ENCODE measurements around the gene CPED1.

Gene CPED1

DNA sequence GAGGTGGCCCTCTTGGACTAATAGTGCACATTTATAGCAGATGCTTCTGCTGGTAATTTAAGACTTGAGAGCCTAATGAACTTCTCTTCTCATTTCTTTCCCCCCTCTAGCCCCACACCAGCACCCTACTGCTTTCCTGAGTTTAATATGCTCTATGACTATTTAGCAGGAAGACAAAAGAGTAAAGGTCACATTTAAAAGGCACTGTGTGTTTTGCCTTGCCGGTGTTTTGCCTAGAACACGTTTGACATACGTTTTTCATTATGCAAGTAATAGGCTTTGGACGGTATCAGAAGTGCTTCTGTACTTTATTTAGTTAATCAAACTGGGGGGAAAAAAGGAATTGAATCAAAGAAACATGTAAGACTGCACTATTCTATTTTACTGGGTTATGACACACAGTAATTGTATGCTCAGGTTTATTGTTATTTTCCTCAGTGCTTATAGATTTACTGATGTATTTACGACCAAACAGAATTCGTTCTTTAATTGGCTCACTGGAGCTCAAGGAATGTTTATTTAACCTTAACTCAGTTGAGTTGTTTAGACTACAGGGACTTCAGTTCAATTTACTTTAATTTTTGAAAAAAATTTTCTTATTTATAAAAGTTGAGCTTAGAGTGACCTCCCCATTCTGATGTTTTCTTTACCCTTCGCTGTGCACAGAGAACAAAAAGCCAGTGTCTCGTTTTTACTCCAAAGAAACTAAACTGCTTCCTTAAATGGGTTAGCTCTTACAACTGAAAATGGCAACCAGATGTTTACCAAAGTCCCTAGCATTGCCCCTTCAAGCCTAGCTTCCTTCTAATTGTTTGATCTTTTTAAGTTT lies 35.4 kb downstream of the CPED1 start (continued):
- TF ChIP-seq, protein P1, sequence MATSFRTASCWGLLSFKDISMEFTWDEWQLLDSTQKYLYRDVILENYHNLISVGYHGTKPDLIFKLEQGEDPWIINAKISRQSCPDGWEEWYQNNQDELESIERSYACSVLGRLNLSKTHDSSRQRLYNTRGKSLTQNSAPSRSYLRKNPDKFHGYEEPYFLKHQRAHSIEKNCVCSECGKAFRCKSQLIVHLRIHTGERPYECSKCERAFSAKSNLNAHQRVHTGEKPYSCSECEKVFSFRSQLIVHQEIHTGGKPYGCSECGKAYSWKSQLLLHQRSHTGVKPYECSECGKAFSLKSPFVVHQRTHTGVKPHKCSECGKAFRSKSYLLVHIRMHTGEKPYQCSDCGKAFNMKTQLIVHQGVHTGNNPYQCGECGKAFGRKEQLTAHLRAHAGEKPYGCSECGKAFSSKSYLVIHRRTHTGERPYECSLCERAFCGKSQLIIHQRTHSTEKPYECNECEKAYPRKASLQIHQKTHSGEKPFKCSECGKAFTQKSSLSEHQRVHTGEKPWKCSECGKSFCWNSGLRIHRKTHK (tag by site-specific recombination; IDR thresholded peaks at IDR 0.05) = no peak
- no peak for TF ChIP-seq ZNF248 (tag by site-specific recombination; IDR thresholded peaks at IDR 0.05)
- no peak for TF ChIP-seq BCL11B (tag by site-specific recombination; IDR thresholded peaks at IDR 0.05; ENCODE audit: low read depth)
- no peak for TF ChIP-seq ZNF138 (tag by site-specific recombination; IDR thresholded peaks at IDR 0.05; ENCODE audit: borderline replicate concordance)
- no peak for TF ChIP-seq ZNF37A (tag by site-specific recombination; IDR thresholded peaks at IDR 0.05)
- TF ChIP-seq ZNF169 (tag by site-specific recombination; IDR thresholded peaks at IDR 0.05) = no peak
- TF ChIP-seq TCF7L2 (IDR thresholded peaks at IDR 0.05; ENCODE audit: borderline replicate concordance, low read depth, low read length) = no peak; the same call in 1 of the 2 replicates
- no peak for TF ChIP-seq ZNF785 (tag by site-specific recombination; IDR thresholded peaks at IDR 0.05)
- TF ChIP-seq ZXDB (tag by site-specific recombination; IDR thresholded peaks at IDR 0.05) = 0 out of 2 replicates have a peak, but pooled peaks have one; percentile 63
- no peak for TF ChIP-seq ZNF777 (tag by site-specific recombination; IDR thresholded peaks at IDR 0.05; ENCODE audit: borderline replicate concordance)
- no peak for TF ChIP-seq MYNN (tag by site-specific recombination; IDR thresholded peaks at IDR 0.05; ENCODE audit: borderline replicate concordance)
- TF ChIP-seq ZNF624 (tag by site-specific recombination; IDR thresholded peaks at IDR 0.05) = no peak
- TF ChIP-seq SETDB1 (IDR thresholded peaks at IDR 0.05; ENCODE audit: insufficient read length, low read length) = no peak
- no peak for TF ChIP-seq ZFP3 (tag by site-specific recombination; IDR thresholded peaks at IDR 0.05; ENCODE audit: low read depth)

DNA sequence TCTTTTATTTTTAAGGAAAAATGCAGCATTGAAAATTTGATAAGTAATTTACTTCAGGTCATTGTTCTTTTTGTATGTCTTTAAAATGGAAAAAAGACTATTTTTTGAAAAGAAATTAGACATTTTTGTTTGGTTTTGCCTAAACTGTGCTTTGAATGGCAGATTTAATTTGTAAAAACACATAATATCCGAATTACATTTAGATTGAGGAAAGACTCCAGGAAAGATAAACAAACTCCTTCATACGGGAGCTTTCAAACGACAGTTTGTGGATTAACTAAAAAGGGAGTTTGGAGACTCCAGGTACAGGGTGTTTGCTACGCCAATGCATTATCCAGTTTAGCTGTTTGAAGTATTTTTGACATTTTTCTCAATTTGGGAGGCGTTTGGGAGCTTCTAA lies 36.1 kb downstream of the CPED1 start:
- peak overlapping the region; percentile 89 for H3K27ac ChIP-seq (ENCODE audit: extremely low read depth, low read depth, low read length)
- no peak overlapping the region for H3K4me3 ChIP-seq (ENCODE audit: low read depth, low read length)
- peaks cover 20% of the 10 kb centered on the region for H3K4me1 ChIP-seq (ENCODE audit: control insufficient read depth, insufficient read depth, low read length)
- ChIA-PET POLR2A (no interaction called here), CTCF (interaction anchor here (0.7 to 0.8 kb wide), 2 partner anchors 75 to 201 kb away, joined by 4 read pairs; no protein-coding TSS in a partner anchor)
- no peaks in the 10 kb centered on the region for H3K36me3 ChIP-seq (ENCODE audit: control insufficient read depth in 2 of 2, insufficient read depth in 1 of 2, low read length in 2 of 2)
- no peaks in the 10 kb centered on the region for H3K9me3 ChIP-seq (ENCODE audit: control insufficient read depth, insufficient read depth, low read depth, low read length)
- no peak for TF ChIP-seq HOXA7 (CRISPR knock-in tag; IDR thresholded peaks at IDR 0.05; ENCODE audit: borderline replicate concordance)
- TF ChIP-seq ZNF391 (tag by site-specific recombination; IDR thresholded peaks at IDR 0.05; ENCODE audit: borderline replicate concordance, low read depth) = no peak
- TF ChIP-seq SCRT1 (tag by site-specific recombination; IDR thresholded peaks at IDR 0.05; ENCODE audit: borderline replicate concordance) = no peak
- no peak for TF ChIP-seq ZNF843 (tag by site-specific recombination; IDR thresholded peaks at IDR 0.05)
- no peak for TF ChIP-seq GFI1B (tag by site-specific recombination; IDR thresholded peaks at IDR 0.05)
- no peak for TF ChIP-seq ZNF571 (tag by site-specific recombination; IDR thresholded peaks at IDR 0.05)
- TF ChIP-seq ZNF175 (tag by site-specific recombination; IDR thresholded peaks at IDR 0.05) = no peak
- TF ChIP-seq, protein P2, sequence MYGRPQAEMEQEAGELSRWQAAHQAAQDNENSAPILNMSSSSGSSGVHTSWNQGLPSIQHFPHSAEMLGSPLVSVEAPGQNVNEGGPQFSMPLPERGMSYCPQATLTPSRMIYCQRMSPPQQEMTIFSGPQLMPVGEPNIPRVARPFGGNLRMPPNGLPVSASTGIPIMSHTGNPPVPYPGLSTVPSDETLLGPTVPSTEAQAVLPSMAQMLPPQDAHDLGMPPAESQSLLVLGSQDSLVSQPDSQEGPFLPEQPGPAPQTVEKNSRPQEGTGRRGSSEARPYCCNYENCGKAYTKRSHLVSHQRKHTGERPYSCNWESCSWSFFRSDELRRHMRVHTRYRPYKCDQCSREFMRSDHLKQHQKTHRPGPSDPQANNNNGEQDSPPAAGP (tag by site-specific recombination; IDR thresholded peaks at IDR 0.05) = no peak
- TF ChIP-seq ZBTB21 (tag by site-specific recombination; IDR thresholded peaks at IDR 0.05) = no peak
- TF ChIP-seq ZNF701 (tag by site-specific recombination; IDR thresholded peaks at IDR 0.05) = no peak
- no peak for TF ChIP-seq ZNF133 (tag by site-specific recombination; IDR thresholded peaks at IDR 0.05)
- TF ChIP-seq ZNF16 (tag by site-specific recombination; IDR thresholded peaks at IDR 0.05; ENCODE audit: low read depth) = no peak
- TF ChIP-seq ZNF350 (tag by site-specific recombination; IDR thresholded peaks at IDR 0.05) = no peak
- TF ChIP-seq, protein P3, sequence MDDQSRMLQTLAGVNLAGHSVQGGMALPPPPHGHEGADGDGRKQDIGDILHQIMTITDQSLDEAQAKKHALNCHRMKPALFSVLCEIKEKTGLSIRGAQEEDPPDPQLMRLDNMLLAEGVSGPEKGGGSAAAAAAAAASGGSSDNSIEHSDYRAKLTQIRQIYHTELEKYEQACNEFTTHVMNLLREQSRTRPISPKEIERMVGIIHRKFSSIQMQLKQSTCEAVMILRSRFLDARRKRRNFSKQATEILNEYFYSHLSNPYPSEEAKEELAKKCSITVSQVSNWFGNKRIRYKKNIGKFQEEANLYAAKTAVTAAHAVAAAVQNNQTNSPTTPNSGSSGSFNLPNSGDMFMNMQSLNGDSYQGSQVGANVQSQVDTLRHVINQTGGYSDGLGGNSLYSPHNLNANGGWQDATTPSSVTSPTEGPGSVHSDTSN (CRISPR knock-in tag; IDR thresholded peaks at IDR 0.05) = no peak
- TF ChIP-seq, protein P4, sequence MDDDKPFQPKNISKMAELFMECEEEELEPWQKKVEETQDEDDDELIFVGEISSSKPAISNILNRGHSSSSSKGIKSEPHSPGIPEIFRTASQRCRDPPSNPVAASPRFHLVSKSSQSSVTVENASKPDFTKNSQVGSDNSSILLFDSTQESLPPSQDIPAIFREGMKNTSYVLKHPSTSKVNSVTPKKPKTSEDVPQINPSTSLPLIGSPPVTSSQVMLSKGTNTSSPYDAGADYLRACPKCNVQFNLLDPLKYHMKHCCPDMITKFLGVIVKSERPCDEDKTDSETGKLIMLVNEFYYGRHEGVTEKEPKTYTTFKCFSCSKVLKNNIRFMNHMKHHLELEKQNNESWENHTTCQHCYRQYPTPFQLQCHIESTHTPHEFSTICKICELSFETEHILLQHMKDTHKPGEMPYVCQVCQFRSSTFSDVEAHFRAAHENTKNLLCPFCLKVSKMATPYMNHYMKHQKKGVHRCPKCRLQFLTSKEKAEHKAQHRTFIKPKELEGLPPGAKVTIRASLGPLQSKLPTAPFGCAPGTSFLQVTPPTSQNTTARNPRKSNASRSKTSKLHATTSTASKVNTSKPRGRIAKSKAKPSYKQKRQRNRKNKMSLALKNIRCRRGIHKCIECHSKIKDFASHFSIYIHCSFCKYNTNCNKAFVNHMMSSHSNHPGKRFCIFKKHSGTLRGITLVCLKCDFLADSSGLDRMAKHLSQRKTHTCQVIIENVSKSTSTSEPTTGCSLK (tag by site-specific recombination; IDR thresholded peaks at IDR 0.05) = no peak
